AG09319 (cell line): ENCODE results near the gene EEFSEC.

ENCODE experiments used
- DNase-seq: peaks from one replicate; pipeline ENCODE4 v3.0.0-alpha.2; 2010; ENCODE audit warnings: low read depth; ENCODE audit errors: extremely low read depth
- TF ChIP-seq, protein P1 (sequence below): IDR thresholded peaks from 2 replicates; pipeline ENCODE4 v1.5.1; 2011; ENCODE audit warnings: low read depth, mild to moderate bottlenecking, inconsistent platforms, low read length, moderate library complexity

Gene EEFSEC

DNA sequence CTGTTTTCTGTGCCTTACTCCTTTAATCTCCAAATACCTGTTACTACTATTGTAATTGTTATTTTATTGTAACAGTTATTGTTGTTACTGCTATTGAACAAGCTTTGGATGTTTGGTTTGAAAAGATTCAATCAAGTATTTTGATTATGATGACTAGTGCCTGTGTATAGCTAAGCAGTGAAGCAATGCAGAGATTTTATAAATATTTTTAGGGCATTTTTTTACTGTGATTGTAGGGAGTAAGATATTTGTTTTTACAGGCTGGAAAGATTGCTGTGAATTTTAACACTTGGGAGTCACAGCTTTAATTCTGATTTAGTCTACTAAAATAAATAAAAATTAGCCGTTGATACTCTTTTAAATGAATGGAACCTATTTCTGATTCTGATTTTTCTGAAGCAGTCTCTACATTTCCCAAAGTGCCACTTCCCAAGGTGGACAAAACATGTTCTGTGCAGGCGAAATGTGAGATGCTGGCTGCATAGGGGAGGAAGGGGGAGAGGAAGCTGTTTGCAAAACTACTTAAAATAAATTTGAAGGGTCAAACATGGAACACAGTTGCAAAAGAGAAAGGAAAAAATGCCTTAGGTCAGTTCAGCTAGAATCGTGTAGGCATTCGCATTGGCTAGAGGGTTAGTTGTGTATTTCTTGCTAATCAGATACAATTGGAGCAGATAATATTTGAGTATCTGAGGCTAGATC, 25.7 kb downstream of the EEFSEC start:
- TF ChIP-seq, protein P1, sequence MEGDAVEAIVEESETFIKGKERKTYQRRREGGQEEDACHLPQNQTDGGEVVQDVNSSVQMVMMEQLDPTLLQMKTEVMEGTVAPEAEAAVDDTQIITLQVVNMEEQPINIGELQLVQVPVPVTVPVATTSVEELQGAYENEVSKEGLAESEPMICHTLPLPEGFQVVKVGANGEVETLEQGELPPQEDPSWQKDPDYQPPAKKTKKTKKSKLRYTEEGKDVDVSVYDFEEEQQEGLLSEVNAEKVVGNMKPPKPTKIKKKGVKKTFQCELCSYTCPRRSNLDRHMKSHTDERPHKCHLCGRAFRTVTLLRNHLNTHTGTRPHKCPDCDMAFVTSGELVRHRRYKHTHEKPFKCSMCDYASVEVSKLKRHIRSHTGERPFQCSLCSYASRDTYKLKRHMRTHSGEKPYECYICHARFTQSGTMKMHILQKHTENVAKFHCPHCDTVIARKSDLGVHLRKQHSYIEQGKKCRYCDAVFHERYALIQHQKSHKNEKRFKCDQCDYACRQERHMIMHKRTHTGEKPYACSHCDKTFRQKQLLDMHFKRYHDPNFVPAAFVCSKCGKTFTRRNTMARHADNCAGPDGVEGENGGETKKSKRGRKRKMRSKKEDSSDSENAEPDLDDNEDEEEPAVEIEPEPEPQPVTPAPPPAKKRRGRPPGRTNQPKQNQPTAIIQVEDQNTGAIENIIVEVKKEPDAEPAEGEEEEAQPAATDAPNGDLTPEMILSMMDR = no peak
- no peak for DNase-seq

DNA sequence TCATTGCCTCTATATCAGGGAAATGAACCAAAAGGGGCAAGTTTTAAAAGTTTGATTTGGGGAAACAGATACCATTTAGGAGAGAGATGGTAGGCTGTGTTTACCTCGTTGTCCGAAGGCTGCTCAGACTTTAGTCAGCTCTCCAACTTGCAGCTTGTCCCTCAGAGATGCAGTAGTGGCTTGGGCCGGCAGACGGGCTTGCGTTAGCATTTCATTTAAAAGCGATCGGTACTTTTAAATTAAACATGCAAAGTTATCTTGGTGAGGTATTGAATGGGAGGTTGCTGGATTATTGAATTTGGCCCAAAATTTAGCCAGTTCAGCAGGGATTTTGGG, 26.2 kb downstream of the EEFSEC start:
- TF ChIP-seq, protein P1 = no peak
- no peak for DNase-seq

DNA sequence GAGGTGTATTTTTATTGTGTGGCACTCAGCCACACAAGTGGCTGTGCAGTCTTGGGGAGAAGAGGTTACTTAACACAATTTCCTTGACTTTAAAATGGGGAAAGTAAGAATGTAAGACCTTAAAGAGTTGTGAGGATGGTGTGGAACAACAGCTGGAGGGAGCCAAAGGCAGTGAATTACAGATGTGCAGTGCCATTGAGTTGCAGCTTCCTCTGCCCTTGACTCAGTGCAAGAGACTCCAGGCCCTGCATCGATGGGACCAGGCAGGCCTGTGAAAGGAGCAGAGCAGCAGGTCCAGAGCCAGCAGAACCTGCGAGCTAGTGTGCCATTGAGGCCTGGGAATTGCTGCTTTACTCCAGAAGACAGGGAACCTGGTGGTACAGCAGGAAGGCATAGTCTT, 27.2 kb downstream of the EEFSEC start:
- DNase-seq = no peak
- TF ChIP-seq, protein P1 = no peak

DNA sequence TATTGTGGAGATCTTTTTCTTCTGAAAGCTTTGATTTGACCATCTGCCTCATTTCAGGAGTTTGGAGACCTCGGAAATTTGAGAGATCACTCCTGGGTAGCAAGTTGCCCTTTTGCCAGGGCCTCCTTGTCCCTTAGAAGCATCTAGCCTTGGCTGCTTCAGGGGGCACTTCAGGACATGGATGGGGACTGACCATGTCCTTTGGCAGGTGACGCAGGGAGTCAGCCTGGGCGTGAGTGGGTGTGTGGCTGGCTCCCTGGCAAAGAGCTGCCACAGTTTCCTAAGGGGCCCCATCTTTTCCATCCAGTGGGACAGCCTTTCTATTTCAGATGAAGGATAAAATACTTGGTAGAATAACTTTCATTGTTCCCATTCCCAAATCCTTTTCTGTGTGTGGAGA, 27.6 kb downstream of the EEFSEC start:
- DNase-seq = no peak
- TF ChIP-seq, protein P1 = no peak

DNA sequence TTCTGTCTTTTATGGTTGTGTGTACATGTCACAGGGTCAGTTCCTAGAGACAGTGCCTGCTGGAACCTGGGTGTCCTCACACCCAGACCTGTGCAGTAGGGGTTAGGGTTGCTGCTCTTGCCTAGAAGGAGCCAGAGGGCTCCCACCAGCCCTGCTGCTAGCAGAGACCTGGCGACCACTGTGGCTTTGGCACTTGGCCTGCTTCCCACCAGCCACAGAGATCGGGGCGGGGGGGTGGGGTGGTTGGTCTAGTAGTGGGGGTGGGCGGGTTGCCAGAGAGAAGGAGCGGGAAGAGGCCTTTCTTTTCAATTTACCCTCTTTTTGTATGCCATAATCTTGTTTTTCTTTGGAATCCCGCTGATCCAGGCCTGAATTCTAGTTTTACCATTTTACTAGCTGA, 29.4 kb downstream of the EEFSEC start:
- TF ChIP-seq, protein P1 = no peak
- DNase-seq = no peak

DNA sequence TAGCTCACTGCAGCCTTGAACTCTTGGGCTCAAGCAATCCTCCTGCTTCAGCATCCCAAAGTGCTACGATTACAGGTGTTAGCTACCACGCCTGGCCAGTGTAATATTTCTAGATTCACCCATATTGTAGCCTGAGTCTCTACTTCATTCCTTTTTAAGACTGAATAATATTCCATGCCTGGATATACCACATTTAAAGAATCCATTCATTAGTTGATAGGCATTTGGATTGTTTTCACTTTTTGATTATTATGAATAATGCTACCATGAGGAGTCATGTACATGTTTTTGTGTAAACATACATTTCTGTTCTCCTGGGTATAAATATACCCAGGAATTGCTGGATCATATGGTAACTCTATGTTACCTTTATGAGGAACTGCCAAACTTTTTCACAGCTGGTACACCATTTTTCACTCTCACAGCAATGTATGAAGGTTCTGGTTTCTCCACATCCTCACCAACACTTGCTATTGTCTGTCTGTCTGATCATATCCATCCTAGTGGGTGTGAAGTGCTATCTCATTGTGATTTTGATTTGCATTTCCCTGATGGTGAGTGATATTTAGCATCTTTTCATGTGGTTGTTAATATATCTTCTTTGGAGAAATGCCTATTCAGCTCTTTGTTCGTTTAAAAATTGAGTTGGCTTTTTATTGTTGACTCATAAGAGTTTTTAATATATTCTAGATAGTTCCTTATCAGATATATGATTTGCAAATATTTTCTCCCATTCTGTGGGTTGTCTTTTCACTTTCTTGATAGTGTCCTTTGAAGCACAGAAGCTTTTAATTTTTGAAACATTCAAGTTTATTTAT, 32.6 kb downstream of the EEFSEC start:
- DNase-seq = no peak
- TF ChIP-seq, protein P1 = no peak

DNA sequence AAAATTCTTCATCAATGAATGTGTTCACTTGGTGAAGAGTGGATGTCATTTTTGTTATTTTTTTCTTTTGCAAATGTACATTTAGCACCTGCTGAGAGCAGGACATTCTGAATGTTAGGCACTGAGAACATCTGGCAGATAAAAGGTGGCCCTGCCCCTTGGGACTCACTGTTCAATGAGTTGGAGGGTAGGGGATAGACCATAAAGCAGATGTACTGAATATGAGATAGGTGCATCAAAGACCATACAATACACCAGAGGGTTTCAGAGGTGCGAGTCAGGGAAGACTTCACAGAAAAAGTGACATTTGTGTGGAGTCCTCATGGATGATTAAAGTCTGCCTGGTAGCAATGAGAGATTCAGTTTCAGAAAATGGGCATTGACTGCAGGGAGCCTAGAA, 34.2 kb downstream of the EEFSEC start:
- DNase-seq = no peak
- TF ChIP-seq, protein P1 = no peak
